ENCODE measurements around the gene LRMDA. TPM values are rescaled to one million over a fixed set of nuclear protein-coding genes. Genes with fewer than 3 reads are reported as not detected.

Gene LRMDA
- total RNA-seq, 4 donors from 2014 or later = 0.76 to 6.4 (median 1.3) TPM

GRCh38 chr10:75828413-75828812 is 397.0 kb downstream of the LRMDA start:
- WGBS, 2 donors = 67 to 82% methylated on average over 3 of the region's 3 CpGs
- intact Hi-C loops (cut with DNase I; ENCODE audit: low total_unique reads) = no loop called here

GRCh38 chr10:75836064-75836463 is 404.6 kb downstream of the LRMDA start:
- 86 to 91% methylated on average over 3 of the region's 3 CpGs for WGBS, 2 donors

More at GRCh38 chr10:75828413-75828812, 397.0 kb downstream of the LRMDA start:
- no peak for DNase-seq (ENCODE audit: low spot score in 2 of 2)
- no peak overlapping the region for H3K4me3 ChIP-seq (ENCODE audit: low read depth, poor library complexity, severe bottlenecking)
- no peak for TF ChIP-seq CTCF (IDR thresholded peaks at IDR 0.05)
- TF ChIP-seq POLR2A (IDR thresholded peaks at IDR 0.05) = no peak

GRCh38 chr10:75838486-75838885 is 407.1 kb downstream of the LRMDA start:
- intact Hi-C loops (cut with DNase I; ENCODE audit: low total_unique reads) = no loop called here
- no peak overlapping the region for H3K4me3 ChIP-seq (ENCODE audit: low read depth, poor library complexity, severe bottlenecking)
- WGBS, 2 donors = 67 to 85% methylated on average over 1 of the region's 1 CpG
- no peak for DNase-seq (ENCODE audit: low spot score in 2 of 2)
- TF ChIP-seq POLR2A (IDR thresholded peaks at IDR 0.05) (no peak), CTCF (IDR thresholded peaks at IDR 0.05) (no peak)

More at GRCh38 chr10:75836064-75836463, 404.6 kb downstream of the LRMDA start:
- no peak overlapping the region for H3K4me3 ChIP-seq (ENCODE audit: low read depth, poor library complexity, severe bottlenecking)
- no peak for DNase-seq (ENCODE audit: low spot score in 2 of 2)
- TF ChIP-seq POLR2A (IDR thresholded peaks at IDR 0.05) = no peak
- no peak for TF ChIP-seq CTCF (IDR thresholded peaks at IDR 0.05)
- intact Hi-C loops (cut with DNase I; ENCODE audit: low total_unique reads) = no loop called here

GRCh38 chr10:75839020-75839419 is 407.6 kb downstream of the LRMDA start:
- no peak for DNase-seq (ENCODE audit: low spot score in 2 of 2)
- no peak overlapping the region for H3K4me3 ChIP-seq (ENCODE audit: low read depth, poor library complexity, severe bottlenecking)
- 93 to 97% methylated on average over 2 of the region's 2 CpGs for WGBS, 2 donors
- intact Hi-C loops (cut with DNase I; ENCODE audit: low total_unique reads) = no loop called here
- TF ChIP-seq CTCF (IDR thresholded peaks at IDR 0.05) = no peak
- TF ChIP-seq POLR2A (IDR thresholded peaks at IDR 0.05) = no peak

GRCh38 chr10:75841266-75841665 is 409.8 kb downstream of the LRMDA start:
- DNase-seq (ENCODE audit: low spot score in 2 of 2) = no peak
- intact Hi-C loops (cut with DNase I; ENCODE audit: low total_unique reads) = no loop called here
- no peak overlapping the region for H3K4me3 ChIP-seq (ENCODE audit: low read depth, poor library complexity, severe bottlenecking)
- TF ChIP-seq POLR2A (IDR thresholded peaks at IDR 0.05) = no peak
- TF ChIP-seq CTCF (IDR thresholded peaks at IDR 0.05) = no peak
- 72 to 87% methylated on average over 3 of the region's 3 CpGs for WGBS, 2 donors
